GM21737 (cell line): ENCODE measurements around the gene CPED1.
"Not testable (repeated sequence)": the region's sequence is repeated elsewhere in the genome, so short reads cannot be mapped to it uniquely, and the experiment has no call there.

Experiments
- ATAC-seq: cut with Tn5 transposase; IDR thresholded peaks from one replicate; pipeline ENCODE4 v1.9.1; 2021; ENCODE audit warnings: mild to moderate bottlenecking, moderate library complexity; ENCODE audit not compliant: unreplicated experiment

CPED1 gene

GRCh38 chr7:121125454-121125853 lies 136.9 kb downstream of the CPED1 start:
- not testable (repeated sequence) for ATAC-seq

- no peak for ATAC-seq
Observed at GRCh38 chr7:121126201-121126600, 137.7 kb downstream of the CPED1 start.

- ATAC-seq: no peak
Observed at GRCh38 chr7:121126801-121127534, 138.5 kb downstream of the CPED1 start.

- no peak for ATAC-seq
Observed at GRCh38 chr7:121132940-121133339, 144.4 kb downstream of the CPED1 start.

GRCh38 chr7:121133444-121133843 lies 144.9 kb downstream of the CPED1 start:
- no peak for ATAC-seq

- ATAC-seq: no peak
Observed at GRCh38 chr7:121137580-121137979, 149.1 kb downstream of the CPED1 start.

GRCh38 chr7:121138262-121138933 lies 149.9 kb downstream of the CPED1 start:
- ATAC-seq: peak; percentile 100

GRCh38 chr7:121139427-121139826 lies 150.9 kb downstream of the CPED1 start:
- ATAC-seq: no peak

- ATAC-seq: no peak
Observed at GRCh38 chr7:121140790-121141189, 152.3 kb downstream of the CPED1 start.

- no peak for ATAC-seq
Observed at GRCh38 chr7:121151774-121152221, 163.3 kb downstream of the CPED1 start.

GRCh38 chr7:121153411-121153810 lies 164.9 kb downstream of the CPED1 start:
- no peak for ATAC-seq

- ATAC-seq: no peak
Observed at GRCh38 chr7:121153995-121154394, 165.5 kb downstream of the CPED1 start.

- ATAC-seq: no peak
Observed at GRCh38 chr7:121156825-121157224, 168.3 kb downstream of the CPED1 start.

- ATAC-seq: no peak
Observed at GRCh38 chr7:121157341-121157751, 168.8 kb downstream of the CPED1 start.

GRCh38 chr7:121157885-121158590 lies 169.5 kb downstream of the CPED1 start:
- no peak for ATAC-seq

- ATAC-seq: no peak
Observed at GRCh38 chr7:121158665-121159064, 170.2 kb downstream of the CPED1 start.

GRCh38 chr7:121159553-121159952 lies 171.0 kb downstream of the CPED1 start:
- ATAC-seq: no peak

- no peak for ATAC-seq
Observed at GRCh38 chr7:121160150-121161008, 171.9 kb downstream of the CPED1 start.

- ATAC-seq: no peak
Observed at GRCh38 chr7:121163699-121164098, 175.2 kb downstream of the CPED1 start.

- no peak for ATAC-seq
Observed at GRCh38 chr7:121164247-121164646, 175.7 kb downstream of the CPED1 start.

GRCh38 chr7:121166916-121167315 lies 178.4 kb downstream of the CPED1 start:
- ATAC-seq: no peak
